ENCODE measurements around the gene ASTN2. TPM values are rescaled to one million over a fixed set of nuclear protein-coding genes. Genes with fewer than 3 reads are reported as not detected.

Gene ASTN2
- polyA plus RNA-seq, 1 donor from 2014 or later, result 6.8 TPM

DNA sequence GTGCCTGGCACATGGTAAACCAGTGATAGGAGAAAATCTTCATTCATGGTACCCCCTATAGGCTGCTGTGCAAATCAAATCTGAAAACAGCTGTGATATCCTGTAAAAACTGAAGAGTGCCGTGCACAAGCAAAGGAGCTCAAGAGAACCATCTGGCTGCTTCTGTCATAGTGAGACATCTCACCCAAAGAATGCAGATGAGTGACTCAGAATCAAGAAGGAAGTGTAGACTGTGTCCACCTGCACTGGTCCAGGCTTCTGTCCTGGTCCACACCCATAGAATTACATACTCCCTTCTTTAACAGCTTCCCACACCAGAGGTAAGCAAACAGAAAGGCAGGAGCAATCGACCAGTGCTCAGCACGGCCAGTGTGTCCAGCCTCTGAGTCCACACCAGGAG, 195.9 kb downstream of the ASTN2 start:
- H3K9me3 ChIP-seq (ENCODE audit: low read length), result no peaks in the 10 kb centered on the region
- H4K20me1 ChIP-seq (ENCODE audit: insufficient read depth), result no peaks in the 10 kb centered on the region
- no peaks in the 10 kb centered on the region for H3F3A ChIP-seq (ENCODE audit: insufficient read depth, low read length, poor library complexity, severe bottlenecking)
- H3K4me3 ChIP-seq (ENCODE audit: low read length), result no peak overlapping the region
- no peak overlapping the region for H3K27ac ChIP-seq (ENCODE audit: low read length)
- no peaks in the 10 kb centered on the region for H3K36me3 ChIP-seq (ENCODE audit: insufficient read depth, low read length)
- H3K79me2 ChIP-seq (replicated peaks; ENCODE audit: insufficient read depth, low read length), result no peaks in the 10 kb centered on the region
- TF ChIP-seq TAF1 (IDR thresholded peaks at IDR 0.05; ENCODE audit: low read depth) (no peak), REST (IDR thresholded peaks at IDR 0.05; ENCODE audit: borderline replicate concordance) (no peak), EZH2 (IDR thresholded peaks at IDR 0.05; ENCODE audit: borderline replicate concordance, insufficient read depth, low read length, poor library complexity, severe bottlenecking) (no peak), EP300 (conservative IDR thresholded peaks at IDR 0.05; ENCODE audit: poor library complexity, severe bottlenecking) (no peak), RAD21 (conservative IDR thresholded peaks at IDR 0.05) (no peak), MXI1 (conservative IDR thresholded peaks at IDR 0.05; ENCODE audit: poor library complexity, severe bottlenecking) (no peak), POLR2AphosphoS5 (IDR thresholded peaks at IDR 0.05) (no peak), SMC3 (conservative IDR thresholded peaks at IDR 0.05; ENCODE audit: poor library complexity) (no peak)
- TF ChIP-seq, protein P1, sequence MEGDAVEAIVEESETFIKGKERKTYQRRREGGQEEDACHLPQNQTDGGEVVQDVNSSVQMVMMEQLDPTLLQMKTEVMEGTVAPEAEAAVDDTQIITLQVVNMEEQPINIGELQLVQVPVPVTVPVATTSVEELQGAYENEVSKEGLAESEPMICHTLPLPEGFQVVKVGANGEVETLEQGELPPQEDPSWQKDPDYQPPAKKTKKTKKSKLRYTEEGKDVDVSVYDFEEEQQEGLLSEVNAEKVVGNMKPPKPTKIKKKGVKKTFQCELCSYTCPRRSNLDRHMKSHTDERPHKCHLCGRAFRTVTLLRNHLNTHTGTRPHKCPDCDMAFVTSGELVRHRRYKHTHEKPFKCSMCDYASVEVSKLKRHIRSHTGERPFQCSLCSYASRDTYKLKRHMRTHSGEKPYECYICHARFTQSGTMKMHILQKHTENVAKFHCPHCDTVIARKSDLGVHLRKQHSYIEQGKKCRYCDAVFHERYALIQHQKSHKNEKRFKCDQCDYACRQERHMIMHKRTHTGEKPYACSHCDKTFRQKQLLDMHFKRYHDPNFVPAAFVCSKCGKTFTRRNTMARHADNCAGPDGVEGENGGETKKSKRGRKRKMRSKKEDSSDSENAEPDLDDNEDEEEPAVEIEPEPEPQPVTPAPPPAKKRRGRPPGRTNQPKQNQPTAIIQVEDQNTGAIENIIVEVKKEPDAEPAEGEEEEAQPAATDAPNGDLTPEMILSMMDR (IDR thresholded peaks at IDR 0.05; ENCODE audit: poor library complexity, severe bottlenecking), result no peak
- H2AFZ ChIP-seq (ENCODE audit: low read depth, low read length), result no peak overlapping the region
- H3K9me2 ChIP-seq (ENCODE audit: insufficient read depth, low read length), result no peaks in the 10 kb centered on the region
- no peak overlapping the region for H3K9ac ChIP-seq (ENCODE audit: low read length)
- H3K4me2 ChIP-seq (ENCODE audit: low read length), result no peak overlapping the region
- H3K27me3 ChIP-seq (ENCODE audit: insufficient read depth, low read depth, low read length), result no peaks in the 10 kb centered on the region

DNA sequence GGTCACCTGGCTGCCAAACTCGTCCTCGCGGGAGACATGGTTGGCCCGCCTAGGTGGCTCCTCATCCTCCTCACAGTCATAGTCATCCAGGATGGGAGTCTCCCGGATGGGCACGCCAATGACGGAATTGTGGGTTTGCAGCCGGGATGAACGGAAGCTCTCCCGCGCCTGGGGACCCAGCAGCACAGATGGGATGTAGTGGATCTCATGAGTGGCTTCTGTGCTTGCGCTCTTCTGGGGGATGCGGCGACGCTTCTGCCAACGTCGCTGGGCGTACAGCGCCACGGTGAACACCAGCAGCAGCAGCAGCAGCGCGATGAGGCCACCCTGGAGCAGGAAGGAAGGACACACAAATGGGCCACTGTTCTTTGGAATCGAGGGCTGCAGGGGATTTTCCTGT, 200.4 kb downstream of the ASTN2 start:
- H3K4me3 ChIP-seq (ENCODE audit: low read length), result no peak overlapping the region
- no peak overlapping the region for H3K9ac ChIP-seq (ENCODE audit: low read length)
- H3K4me2 ChIP-seq (ENCODE audit: low read length), result no peak overlapping the region
- H3K79me2 ChIP-seq (replicated peaks; ENCODE audit: insufficient read depth, low read length), result no peaks in the 10 kb centered on the region
- H3K9me3 ChIP-seq (ENCODE audit: low read length), result no peaks in the 10 kb centered on the region
- no peak overlapping the region for H3K27ac ChIP-seq (ENCODE audit: low read length)
- no peaks in the 10 kb centered on the region for H3F3A ChIP-seq (ENCODE audit: insufficient read depth, low read length, poor library complexity, severe bottlenecking)
- H2AFZ ChIP-seq (ENCODE audit: low read depth, low read length), result no peak overlapping the region
- H3K36me3 ChIP-seq (ENCODE audit: insufficient read depth, low read length), result no peaks in the 10 kb centered on the region
- no peaks in the 10 kb centered on the region for H4K20me1 ChIP-seq (ENCODE audit: insufficient read depth)
- H3K27me3 ChIP-seq (ENCODE audit: insufficient read depth, low read depth, low read length), result no peaks in the 10 kb centered on the region
- no peaks in the 10 kb centered on the region for H3K9me2 ChIP-seq (ENCODE audit: insufficient read depth, low read length)
- TF ChIP-seq SMC3 (conservative IDR thresholded peaks at IDR 0.05; ENCODE audit: poor library complexity) (no peak), MXI1 (conservative IDR thresholded peaks at IDR 0.05; ENCODE audit: poor library complexity, severe bottlenecking) (no peak), EP300 (conservative IDR thresholded peaks at IDR 0.05; ENCODE audit: poor library complexity, severe bottlenecking) (no peak), TAF1 (IDR thresholded peaks at IDR 0.05; ENCODE audit: low read depth) (no peak), REST (IDR thresholded peaks at IDR 0.05; ENCODE audit: borderline replicate concordance) (no peak), EZH2 (IDR thresholded peaks at IDR 0.05; ENCODE audit: borderline replicate concordance, insufficient read depth, low read length, poor library complexity, severe bottlenecking) (no peak), RAD21 (conservative IDR thresholded peaks at IDR 0.05) (no peak), POLR2AphosphoS5 (IDR thresholded peaks at IDR 0.05) (no peak)
- TF ChIP-seq, protein P1 (IDR thresholded peaks at IDR 0.05; ENCODE audit: poor library complexity, severe bottlenecking), result no peak
